ENCODE results near the gene COL26A1. TPM values are rescaled to one million over a fixed set of nuclear protein-coding genes. Genes with fewer than 3 reads are reported as not detected.

Gene COL26A1
- total RNA-seq, 1 experiment from 2014 or later = 42.6 TPM

DNA sequence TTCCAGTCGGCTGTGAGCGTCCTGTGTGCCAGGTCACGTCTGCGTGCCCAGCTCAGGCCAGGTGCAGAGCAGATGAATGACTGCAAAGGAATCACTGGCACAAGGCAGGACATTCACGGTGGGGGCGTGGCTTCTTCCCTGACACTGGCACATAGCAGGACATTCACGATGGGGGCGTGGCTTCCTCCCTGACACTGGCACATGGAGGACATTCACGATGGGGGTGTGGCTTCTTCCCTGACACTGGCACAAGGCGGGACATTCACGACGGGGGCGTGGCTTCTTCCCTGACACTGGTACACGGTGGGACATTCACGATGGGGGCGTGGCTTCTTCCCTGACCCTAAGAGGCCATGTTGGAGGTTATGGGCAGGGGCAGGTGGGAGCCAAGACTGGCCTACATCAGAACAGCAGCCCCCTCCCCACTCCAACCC lies 202.1 kb downstream of the COL26A1 start:
- WGBS (ENCODE audit: extremely low coverage, insufficient read length, low lambda C conversion rate) = no CpG with 5 or more reads among the region's 16 CpGs

More for the DNA sequence above, 202.1 kb downstream of the COL26A1 start:
- Mint-ChIP-seq H3K4me1 (peaks cover 21 to 39% of the 10 kb centered on the region in 2 experiments), H3K36me3 (ENCODE audit: insufficient read depth in 1 of 3, low read depth in 3 of 3) (peaks cover 0 to 4% (median 0%) of the 10 kb centered on the region in 3 experiments; a peak in 1 of 7 replicates), H3K9me3 (peaks cover 6 to 7% of the 10 kb centered on the region in 2 experiments; a peak in 4 of 5 replicates), H3K27me3 (ENCODE audit: low read depth) (peaks cover 2% of the 10 kb centered on the region), H3K4me3 (peak overlapping the region in 1 of 2 experiments; percentile 45; a peak in 3 of 5 replicates), H3K27ac (peak overlapping the region; percentile 66 to 85 (median 80); a peak in 3 of 7 replicates)
- Histone ChIP-seq H3K14ac (ENCODE audit: insufficient read depth, low read length) (no peak overlapping the region), H3K4me1 (ENCODE audit: insufficient read depth, low read length) (peaks cover 2% of the 10 kb centered on the region; the same call in 1 of the 2 replicates), H3K23ac (ENCODE audit: insufficient read length, low read depth, low read length) (no peak overlapping the region), H3K9me3 (ENCODE audit: control insufficient read depth, low read depth, low read length) (no peaks in the 10 kb centered on the region), H2BK20ac (ENCODE audit: low read depth, low read length, poor library complexity, severe bottlenecking) (no peak overlapping the region), H2BK5ac (ENCODE audit: insufficient read length, low read length) (no peak overlapping the region), H3K9ac (ENCODE audit: extremely low read depth, insufficient read length, low read length) (no peak overlapping the region), H2BK12ac (ENCODE audit: insufficient read length, low read depth, low read length) (no peak overlapping the region), H2BK15ac (ENCODE audit: low read depth, low read length) (no peak overlapping the region), H3K23me2 (ENCODE audit: insufficient read length, low read depth, low read length, poor library complexity, severe bottlenecking) (no peaks in the 10 kb centered on the region), H3K4me2 (ENCODE audit: insufficient read depth, insufficient read length, low read length) (no peak overlapping the region), H3T11ph (ENCODE audit: low read length) (no peak overlapping the region), H3K79me2 (ENCODE audit: insufficient read depth, low read length) (no peaks in the 10 kb centered on the region), H2BK120ac (ENCODE audit: low read depth, low read length, poor library complexity, severe bottlenecking) (no peak overlapping the region), H3K56ac (ENCODE audit: insufficient read length, low read depth, low read length) (no peak overlapping the region), H3K27me3 (ENCODE audit: insufficient read depth, low read length) (no peaks in the 10 kb centered on the region), H4K5ac (ENCODE audit: insufficient read length, low read depth, low read length) (no peak overlapping the region), H2AK5ac (ENCODE audit: insufficient read length, low read length) (no peak overlapping the region), H3K27ac (ENCODE audit: insufficient read length, low read depth, low read length) (no peak overlapping the region), H4K91ac (ENCODE audit: insufficient read length, low read depth, low read length) (no peak overlapping the region), H4K20me1 (ENCODE audit: control insufficient read depth, insufficient read depth, insufficient read length) (no peaks in the 10 kb centered on the region), H3K18ac (ENCODE audit: insufficient read length, low read depth, low read length) (no peak overlapping the region), H4K8ac (replicated peaks; ENCODE audit: insufficient read length, low read depth, low read length) (no peak overlapping the region), H3K79me1 (ENCODE audit: insufficient read depth, low read depth, low read length, poor library complexity, severe bottlenecking) (no peaks in the 10 kb centered on the region), H3K4ac (ENCODE audit: low read depth, low read length) (no peak overlapping the region), H2AFZ (ENCODE audit: low read length) (no peak overlapping the region)
- TF ChIP-seq, protein P1, sequence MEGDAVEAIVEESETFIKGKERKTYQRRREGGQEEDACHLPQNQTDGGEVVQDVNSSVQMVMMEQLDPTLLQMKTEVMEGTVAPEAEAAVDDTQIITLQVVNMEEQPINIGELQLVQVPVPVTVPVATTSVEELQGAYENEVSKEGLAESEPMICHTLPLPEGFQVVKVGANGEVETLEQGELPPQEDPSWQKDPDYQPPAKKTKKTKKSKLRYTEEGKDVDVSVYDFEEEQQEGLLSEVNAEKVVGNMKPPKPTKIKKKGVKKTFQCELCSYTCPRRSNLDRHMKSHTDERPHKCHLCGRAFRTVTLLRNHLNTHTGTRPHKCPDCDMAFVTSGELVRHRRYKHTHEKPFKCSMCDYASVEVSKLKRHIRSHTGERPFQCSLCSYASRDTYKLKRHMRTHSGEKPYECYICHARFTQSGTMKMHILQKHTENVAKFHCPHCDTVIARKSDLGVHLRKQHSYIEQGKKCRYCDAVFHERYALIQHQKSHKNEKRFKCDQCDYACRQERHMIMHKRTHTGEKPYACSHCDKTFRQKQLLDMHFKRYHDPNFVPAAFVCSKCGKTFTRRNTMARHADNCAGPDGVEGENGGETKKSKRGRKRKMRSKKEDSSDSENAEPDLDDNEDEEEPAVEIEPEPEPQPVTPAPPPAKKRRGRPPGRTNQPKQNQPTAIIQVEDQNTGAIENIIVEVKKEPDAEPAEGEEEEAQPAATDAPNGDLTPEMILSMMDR (conservative IDR thresholded peaks at IDR 0.05) = no peak
- peak; percentile 98 for DNase-seq
